Measurements from ENCODE around the gene GJC1.

- TF ChIP-seq CTCF (IDR thresholded peaks at IDR 0.05) (no peak), SIN3A (IDR thresholded peaks at IDR 0.05; ENCODE audit: borderline replicate concordance, insufficient read depth, low read depth, low read length) (no peak)
Measured at GRCh38 chr17:44808156-44808555, 21.9 kb downstream of the GJC1 start.

Data from Panc1 (cell line).